H4 (cell line): Measurements from ENCODE around the gene TMEM89. TPM values are rescaled to one million over a fixed set of nuclear protein-coding genes. Genes with fewer than 3 reads are reported as not detected.

Source experiments
- DNase-seq: peaks from one replicate; pipeline ENCODE4 v3.0.0-alpha.2; 2015; ENCODE audit warnings: low spot score
- total RNA-seq: library from RNA; depleted of rRNA; stranded (reverse); fragments of >200 nt; shearing (Covaris generic); gene quantifications from 2 replicates; pipeline ENCODE4 v1.2.3, GENCODE V29; 2014; rRNA removed

Gene TMEM89
- not detected in 2 replicates for total RNA-seq

GRCh38 chr3:48621461-48621869, at the start of gene TMEM89:
Gene TMEM89 (minus strand): TSS chr3:48621769. CDS start chr3:48621756, 13 bp downstream.
- no peak for DNase-seq

- DNase-seq: no peak
These were observed 43.4 kb upstream of the TMEM89 start for GRCh38 chr3:48664929-48665328.

- no peak for DNase-seq
These were observed 42.7 kb upstream of the TMEM89 start for GRCh38 chr3:48664313-48664644.

- DNase-seq: peak; percentile 97
These were observed 42.1 kb upstream of the TMEM89 start for GRCh38 chr3:48663489-48664312.

GRCh38 chr3:48662753-48663488, 41.4 kb upstream of the TMEM89 start, which contains the start of gene CELSR3:
Gene CELSR3 (minus strand): TSS chr3:48662886. CDS start chr3:48662634, 252 bp downstream.
- DNase-seq: peak; percentile 85

GRCh38 chr3:48662145-48662752, 40.7 kb upstream of the TMEM89 start:
- no peak for DNase-seq

- DNase-seq: no peak
These were observed 40.1 kb upstream of the TMEM89 start for GRCh38 chr3:48661501-48662144.

- DNase-seq: no peak
These were observed 39.3 kb upstream of the TMEM89 start for GRCh38 chr3:48660800-48661400.

GRCh38 chr3:48656841-48657281, 35.3 kb upstream of the TMEM89 start:
- DNase-seq: no peak

- no peak for DNase-seq
These were observed 34.7 kb upstream of the TMEM89 start for GRCh38 chr3:48656061-48656840.

- no peak for DNase-seq
These were observed 34.0 kb upstream of the TMEM89 start for GRCh38 chr3:48655606-48656005.

GRCh38 chr3:48655063-48655462, 33.5 kb upstream of the TMEM89 start:
- DNase-seq: no peak

- DNase-seq: no peak
These were observed 31.6 kb upstream of the TMEM89 start for GRCh38 chr3:48652923-48653715.

- no peak for DNase-seq
These were observed 30.2 kb upstream of the TMEM89 start for GRCh38 chr3:48651771-48652170.

- no peak for DNase-seq
These were observed 29.2 kb upstream of the TMEM89 start for GRCh38 chr3:48650723-48651122.

GRCh38 chr3:48648188-48648850, 26.8 kb upstream of the TMEM89 start:
- no peak for DNase-seq

- DNase-seq: no peak
These were observed 26.1 kb upstream of the TMEM89 start for GRCh38 chr3:48647714-48648113.

- DNase-seq: no peak
These were observed 23.6 kb upstream of the TMEM89 start for GRCh38 chr3:48644898-48645760.
